ENCODE results near the gene MICA.
"Not testable (repeated sequence)": the region's sequence is repeated elsewhere in the genome, so short reads cannot be mapped to it uniquely, and the experiment has no call there.

The MICA gene

DNA sequence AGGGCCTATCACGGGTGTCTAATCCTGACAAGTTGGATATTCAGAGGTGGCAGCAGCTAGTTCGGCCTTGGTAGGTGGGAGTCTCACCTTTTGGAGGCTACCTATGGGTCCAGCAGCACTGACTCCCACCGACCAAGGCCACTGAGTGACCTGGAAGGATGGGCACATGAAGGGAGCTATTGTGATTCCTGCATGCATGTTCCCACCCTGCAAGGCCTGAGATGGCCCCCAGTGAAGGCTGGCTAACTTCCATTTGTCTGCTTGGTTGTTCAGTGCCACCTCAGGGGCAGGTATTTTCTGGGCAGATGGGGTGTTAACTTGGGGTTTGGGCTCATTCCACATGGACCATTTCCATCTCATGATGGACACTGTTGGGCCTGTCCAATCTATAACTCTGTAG, 18.4 kb upstream of the MICA start:
- no peak for DNase-seq

DNA sequence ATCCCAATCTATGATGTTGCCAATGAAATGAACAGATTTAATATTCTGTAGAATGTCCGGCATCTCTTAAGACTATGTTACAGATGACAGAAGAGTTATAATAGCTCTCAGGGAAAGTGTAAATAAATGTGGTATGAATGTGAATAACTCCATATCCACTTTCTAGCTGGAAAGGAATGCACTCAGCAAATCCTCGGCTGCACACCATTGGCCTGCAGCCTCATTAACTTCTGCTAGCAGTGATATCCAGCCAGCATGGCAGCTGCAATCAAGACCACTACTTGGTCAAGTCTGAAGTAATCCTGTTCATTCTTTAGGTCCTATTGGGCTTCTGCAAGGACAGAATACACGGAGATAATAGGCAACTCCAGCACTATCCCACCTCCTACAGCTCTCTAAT, 17.3 kb upstream of the MICA start:
- DNase-seq: no peak

DNA sequence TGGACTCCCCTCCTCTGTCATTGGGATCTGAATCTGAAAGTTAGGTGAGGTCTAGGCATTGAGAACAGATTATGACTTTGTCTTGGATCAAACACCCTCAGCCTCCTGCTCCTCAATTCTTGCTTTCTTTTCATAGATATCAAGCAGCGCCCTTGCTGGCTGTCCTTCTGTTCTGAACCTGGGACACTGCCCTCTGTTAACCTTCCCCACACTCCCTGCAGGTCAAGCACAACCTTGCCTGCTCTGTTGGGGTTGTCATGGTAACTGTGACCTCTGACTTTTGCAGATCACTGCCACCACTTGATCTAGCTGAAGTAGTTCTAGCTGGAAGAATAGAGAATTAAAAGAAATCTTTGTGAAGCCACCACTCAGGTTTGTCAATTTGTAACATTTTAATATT, 16.4 kb upstream of the MICA start:
- DNase-seq: no peak

DNA sequence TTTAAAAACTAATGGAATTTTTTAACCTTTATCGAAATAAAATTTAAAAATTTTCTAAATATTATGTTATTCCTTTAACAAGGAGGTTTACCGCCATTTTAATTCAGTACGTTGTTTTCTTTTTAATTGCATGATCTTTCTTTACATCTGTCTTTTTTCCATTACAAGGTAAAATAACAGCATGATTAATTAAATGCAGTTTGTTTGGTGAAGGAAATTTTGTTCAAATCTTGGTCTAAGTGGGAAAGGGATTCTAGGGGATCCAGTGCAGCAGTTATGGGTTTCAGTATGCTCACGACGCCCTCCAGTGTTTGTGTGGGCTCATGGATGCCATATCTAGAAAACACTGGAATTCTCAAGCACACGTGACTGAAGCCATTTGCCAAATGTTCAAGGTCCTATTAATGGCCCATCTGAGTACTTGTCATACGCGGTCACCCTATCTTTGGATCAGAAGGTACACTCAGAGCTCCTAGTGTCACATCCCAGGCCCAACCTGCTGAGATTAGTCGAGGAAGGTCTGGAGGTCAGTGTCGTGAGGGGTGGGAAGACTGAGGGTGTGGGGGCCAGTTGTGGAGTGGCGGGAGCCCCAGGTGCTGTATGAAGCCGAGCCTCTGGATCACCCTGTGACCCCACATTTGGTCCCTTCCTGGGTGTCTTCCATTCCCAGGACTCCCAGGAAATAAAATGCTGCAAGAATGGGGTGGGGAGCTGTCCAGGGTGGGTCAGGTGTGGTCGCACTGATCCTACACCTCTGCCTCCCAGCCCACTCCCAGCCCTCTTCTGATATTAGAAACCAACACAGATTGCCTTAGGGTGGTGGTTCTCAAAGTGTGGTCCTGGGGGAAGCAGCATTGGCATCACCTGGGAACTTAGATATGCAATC, 14.2 kb upstream of the MICA start:
- DNase-seq: not testable (repeated sequence)

DNA sequence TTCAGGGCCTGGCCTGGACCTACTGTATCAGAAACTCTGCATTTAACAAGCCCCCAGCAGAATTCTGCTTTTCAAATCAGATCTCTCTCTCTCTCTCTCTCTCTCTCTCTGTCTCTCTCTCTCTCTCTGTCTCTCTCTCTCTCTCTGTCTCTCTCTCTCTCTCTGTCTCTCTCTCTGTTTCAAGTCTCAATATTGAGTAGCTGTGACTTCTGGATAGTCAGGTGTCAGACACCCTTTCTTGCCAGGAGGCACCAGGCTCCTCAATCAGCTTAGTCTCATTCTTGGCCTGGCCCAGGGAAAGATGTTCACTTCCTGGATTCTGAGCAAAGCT, 13.6 kb upstream of the MICA start:
- not testable (repeated sequence) for DNase-seq

DNA sequence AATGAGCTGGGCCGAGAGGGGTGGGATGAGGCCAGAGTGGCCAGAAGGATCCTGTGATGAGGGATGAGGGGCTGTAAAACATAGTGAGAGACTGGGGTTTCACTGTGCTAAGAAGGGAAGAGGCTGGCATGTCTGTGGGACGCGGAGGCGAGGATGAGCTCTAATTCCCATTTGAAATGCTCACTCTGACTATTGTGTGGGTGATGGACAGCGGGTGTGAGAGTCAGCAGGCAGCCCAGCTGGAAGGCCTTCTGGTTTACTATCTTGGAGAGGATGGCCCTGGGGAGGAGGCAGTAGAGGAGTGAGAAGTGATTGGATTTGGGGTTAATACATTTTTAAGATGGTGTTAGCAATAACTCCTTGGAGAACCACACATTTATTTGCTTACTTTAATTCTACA, 9.5 kb upstream of the MICA start:
- no peak for DNase-seq

DNA sequence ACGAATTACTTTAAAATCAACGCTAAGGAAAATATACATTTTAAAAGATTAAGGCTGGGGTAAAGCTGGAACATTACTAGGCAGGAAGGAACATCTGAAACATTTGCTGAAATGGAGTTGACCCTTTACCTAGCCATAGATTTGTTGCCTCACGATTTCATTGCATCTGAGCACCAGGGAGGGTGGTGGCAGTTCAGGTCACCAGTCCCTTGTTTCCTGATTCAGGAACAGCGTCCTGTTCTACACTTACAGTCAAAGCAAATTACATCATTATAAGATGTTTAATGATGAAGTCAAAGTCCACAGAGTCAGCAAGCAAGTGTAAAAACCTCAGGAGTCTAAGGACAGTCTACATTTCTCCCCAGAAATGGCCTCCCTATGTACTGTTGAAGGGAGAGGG, 9.0 kb upstream of the MICA start:
- DNase-seq: no peak

DNA sequence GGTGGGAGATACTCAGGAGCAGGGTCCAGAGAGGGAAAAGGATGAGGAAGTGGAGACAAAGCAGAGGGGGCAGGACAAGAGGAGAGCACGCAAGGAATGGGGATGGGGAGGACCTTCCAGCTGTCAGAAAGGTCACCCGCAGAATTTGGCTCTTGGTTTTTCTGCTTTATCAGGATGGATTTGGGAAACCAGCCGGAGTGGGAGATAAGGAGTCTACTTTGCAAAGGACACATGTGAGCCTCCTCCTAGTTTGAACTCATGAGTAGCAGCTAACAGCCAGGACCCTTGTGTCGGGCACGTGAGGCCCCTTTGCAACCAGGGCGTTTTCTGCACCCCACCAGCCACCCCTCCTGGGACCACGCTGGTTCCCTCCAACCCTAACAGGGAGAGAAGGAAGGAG, 7.6 kb upstream of the MICA start:
- DNase-seq: no peak

DNA sequence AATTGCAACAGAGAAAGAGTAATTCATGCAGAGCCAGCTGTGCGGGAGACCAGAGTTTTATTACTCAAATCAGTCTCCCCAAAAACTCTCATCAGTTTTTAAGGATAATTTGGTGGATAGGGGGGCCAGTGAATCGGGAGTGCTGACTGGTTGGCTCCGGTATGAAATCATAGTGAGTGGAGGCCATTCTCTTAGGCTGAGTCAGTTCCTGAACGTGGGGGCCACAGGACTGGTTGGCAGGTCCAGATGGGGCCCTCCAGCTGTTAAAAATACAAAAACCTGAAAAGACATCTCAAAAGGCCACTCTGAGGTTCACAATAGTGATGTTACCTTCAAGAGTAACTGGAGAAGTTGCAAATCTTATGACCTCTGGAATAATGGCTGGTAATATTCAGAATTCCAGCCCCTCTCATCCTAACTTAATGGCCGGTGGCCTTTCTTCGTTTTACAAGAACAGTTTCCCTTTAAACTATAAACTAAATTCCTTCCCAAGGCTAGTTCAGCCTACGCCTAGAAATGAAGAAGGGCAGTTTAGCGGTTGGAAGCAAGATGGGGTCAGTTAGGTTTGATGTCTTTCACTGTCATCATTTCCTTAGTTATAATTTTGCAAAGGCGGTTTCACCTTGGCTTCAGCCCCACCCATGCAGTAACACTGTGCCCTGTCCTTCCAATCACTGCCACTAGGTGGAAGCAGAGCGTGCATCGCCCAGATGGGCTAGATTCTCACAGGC, 6.8 kb upstream of the MICA start:
- peak; percentile 97 for DNase-seq

DNA sequence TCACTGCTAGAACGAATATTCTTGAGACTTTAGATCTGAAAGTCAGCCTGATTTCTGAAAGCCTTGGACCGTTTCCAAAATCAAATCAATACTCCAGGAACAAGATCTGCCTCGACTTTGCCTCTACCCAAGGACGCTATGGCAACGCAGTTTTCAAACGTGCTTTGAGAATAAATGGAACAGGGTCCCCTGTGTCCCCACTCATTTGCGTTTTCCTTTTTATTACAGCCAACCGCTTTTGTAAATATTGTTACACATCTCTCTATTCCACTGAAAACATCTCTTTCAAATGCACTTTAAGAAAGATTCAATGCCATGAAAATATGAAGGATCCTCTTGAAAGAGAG, 6.3 kb upstream of the MICA start:
- DNase-seq: not testable (repeated sequence)

DNA sequence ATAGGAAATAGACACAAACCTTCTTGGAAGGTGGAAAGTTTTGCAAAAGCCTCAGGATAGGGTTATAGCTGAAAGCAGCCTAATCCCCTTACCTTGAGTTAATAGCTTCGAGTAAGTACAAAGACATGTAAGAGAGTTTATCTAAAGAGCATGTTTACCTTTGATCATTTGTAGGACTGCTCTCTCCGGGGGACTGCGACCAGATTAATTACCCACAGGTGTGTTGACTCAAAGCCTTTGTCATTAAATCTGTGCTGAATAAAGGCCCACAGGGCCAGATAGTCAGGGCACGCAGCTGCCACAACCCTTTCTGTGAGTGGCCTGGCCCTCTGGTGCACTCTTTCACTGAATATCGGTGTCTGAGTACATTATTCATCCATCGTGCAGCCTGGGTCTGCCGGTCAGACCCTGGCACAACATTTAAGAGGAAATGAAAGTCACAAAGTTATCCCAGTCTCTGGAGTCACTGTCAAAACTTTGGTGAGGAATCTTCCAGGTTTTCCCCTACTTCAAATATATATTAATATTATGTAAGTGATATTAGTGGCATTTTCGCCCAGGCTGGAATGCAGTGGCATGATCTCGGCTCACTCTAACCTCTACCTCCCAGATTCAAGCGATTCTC, 5.4 kb upstream of the MICA start:
- no peak for DNase-seq

DNA sequence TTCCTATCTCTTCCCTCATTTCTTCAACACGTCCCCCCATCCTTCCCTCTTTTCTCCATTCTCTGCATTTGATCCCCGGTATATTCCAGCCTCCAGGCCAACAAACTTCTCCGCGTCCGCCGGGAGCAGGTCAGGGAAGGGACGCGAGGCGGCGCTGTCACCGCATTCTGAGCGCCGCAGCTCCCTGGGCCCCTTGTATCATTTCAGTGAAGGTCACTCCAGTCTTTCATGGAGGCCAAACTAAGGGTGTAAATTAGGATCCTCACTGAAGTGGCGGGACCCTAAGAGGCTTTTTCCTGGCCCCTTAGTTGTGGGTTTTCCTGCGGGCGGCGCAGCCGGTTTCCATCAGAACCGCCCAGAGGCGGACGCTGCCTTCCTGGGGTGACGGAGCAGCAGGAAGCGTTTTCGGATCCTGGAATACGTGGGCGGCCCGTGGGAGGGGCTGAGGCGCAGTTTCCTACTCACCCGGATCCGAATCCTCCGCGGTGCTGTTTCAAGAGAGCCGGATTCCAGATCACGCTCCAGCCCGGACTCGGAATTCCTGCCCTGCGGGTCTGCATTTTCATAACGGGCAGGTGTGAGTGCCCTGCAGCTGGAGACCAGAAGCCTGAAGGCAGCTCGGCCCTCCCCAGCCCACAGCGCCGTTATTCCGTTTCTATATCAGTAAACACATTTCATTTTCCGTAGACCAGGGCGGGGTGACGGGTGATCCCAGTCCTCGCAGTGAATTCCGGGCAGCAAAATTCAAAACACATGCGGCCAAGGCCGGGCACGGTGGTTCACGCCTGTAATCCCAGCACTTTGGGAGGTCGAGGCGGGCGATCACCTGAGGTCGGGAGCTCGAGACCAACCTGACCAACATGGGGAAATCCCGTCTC, 3.6 kb upstream of the MICA start:
- peak; percentile 81 for DNase-seq

DNA sequence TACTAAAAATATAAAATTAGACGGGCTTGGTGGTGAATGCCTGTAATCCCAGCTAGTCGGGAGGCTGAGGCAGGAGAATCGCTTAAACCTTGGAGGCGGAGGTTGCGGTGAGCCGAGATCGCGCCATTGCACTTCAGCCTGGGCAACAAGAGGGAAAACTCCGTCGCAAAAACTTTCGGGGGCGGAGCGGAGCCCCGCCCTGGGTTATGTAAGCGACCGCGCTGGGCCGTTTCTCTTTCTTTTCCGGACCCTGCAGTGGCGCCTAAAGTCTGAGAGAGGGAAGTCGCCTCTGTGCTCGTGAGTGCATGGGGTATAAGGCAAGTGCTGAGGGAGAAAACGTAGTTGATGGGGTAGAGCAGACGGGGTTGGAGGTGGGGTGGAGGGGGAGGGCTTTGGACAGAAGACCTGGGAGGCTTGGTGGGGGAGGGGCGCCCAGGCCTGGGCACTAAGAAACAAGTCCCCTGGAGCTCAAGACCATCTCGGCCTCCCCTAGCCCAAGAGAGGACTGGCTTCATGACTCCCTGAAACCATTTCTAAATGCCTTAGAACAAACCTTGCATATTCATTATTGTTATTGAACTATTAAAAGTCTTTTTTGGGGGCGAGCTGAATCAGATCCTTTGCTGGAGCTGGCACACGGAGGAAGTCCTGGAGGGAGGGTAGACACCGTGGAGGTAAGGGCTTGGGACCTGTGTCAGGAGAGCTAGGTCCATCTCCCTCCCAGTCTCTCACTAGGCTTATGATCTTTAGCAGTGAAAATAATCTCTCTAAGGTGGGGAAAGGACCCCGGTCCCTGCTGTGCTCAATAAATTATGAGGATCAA, 2.7 kb upstream of the MICA start:
- peak; percentile 80 for DNase-seq

DNA sequence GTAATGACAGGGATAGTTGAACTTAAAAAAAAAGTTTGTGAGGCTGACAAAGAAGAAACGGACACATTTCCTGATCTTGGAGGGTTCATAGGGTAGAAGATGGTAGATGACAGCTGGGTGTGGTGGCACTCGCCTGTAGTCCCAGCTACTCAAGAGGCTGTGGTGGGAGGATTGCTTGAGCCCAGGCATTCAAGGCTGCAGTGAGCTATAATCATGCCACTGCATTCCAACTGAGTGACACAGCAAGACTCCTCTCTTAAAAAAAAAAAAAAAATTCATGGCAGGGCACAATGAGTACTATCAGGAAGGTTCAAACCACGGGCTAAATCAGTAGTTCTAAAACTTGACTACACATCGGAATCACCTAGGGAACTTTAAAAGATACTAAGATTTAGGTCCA, 2.0 kb upstream of the MICA start:
- no peak for DNase-seq

DNA sequence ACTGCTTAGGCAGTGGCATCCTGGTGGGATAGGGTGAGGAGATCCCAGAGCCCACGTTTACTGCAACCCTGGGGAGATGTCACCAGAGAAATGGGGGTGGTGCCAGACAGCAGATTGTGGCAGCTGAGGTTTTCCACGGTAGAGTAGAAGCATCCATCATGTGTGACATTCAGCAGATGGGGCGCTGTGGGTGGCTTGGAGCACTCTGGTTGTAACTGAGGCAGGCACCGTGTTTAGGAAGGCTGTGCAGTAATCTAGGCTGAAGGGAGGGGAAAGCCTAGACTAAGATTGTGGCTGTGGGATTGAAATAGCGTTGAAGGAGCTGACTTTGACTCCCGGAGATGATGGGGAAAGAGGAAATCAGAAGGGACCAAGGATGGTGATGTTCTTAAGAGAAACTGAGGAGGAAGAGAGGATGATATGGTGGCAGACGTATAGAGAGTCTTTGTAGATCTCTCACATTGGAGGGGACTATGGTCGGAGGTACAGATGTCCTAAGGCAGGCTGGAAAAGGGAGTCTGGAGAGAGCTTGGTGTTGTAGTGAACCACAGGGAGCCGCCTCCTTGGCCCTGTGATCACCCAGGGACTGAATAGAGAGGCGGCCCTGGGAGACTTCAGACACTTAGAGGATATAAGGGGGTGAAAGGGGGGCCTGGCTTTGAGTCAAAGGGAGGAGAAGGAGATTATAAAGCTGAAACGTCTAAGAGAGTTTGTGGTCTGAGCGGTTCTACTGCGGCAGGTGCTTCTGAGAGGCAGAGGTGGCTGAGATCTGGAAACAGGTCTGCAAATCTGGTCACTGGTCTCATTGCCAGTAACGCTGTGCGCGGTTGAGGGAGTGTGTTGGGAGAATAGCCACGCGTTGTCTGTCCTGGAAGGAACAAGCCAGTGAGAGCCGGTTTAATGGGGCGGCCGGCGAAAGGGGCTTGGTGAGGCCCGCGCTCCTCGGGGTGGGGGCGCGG, 792 bp upstream of the MICA start:
- peak; percentile 55 for DNase-seq

DNA sequence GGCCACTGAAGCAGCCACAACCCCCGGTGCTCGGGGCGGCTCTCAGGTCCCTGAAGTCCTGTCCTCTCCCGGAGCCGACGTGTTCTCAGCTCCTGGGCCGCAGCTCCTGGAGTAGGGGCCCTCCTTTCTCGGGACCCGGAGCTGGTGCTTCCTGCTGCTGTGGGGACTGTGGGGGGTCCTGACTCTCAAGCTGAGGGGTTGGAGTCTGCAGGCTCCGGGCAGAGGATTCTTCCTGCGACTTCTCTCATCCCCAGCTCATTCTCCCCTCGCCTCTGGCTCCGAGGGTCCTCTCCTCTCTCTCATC, 618 bp downstream of the MICA start:
- not testable (repeated sequence) for DNase-seq

DNA sequence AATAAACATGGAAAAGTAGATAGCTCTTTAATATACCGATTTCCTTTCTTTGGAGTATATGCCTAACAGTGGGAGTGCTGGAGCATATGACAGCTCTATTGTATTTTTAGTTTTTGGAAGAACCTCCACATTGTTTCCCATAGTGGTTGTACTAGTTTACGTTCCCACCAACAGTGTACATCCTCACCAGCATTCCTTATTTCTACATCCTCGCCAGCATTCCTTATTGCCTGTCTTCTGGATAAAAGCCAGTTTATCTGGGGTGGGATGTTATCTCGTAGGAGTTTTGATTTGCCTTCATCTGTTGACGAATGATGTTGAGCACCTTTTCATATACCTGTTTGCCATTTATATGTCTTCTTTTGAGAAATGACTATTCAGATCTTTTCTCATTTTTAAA, 2.6 kb downstream of the MICA start:
- no peak for DNase-seq

DNA sequence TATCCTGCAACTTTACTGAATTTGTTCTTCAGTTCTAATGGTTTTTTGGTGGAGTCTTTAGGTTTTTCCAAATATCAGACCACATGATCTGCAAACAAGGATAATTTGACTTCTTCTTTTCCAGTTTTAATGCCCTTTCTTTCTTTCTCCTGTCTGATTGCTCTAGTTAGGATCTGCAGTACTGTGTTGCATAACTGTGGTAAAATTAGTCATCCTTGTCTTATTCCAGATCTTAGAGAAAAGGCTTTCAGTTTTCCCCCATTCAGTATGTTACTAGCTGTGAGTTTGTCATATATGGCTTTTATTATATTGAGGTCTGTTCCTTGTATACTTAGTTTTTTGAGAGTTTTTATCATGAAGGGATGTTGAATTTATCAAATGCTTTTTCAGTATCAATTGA, 4.3 kb downstream of the MICA start:
- DNase-seq: no peak

DNA sequence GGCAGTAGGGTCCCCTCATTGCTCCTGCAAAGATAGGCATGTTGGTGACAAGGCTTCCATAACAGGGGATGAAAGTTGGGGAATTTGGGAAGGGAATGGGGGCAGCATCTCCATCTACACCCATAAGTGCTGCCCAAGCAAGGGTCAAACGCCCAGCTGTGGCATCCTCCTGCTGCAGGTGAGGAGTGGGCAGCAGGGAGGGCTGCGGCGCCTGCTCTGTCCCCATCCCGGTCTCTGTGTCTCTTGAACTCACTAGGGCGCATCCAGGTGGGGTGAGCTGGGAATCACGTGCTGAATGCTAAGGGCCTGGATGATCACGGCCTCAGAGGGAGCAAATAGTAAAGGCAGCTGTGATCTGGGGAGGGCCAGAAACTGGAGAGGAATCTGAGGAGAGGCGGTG, 9.1 kb downstream of the MICA start:
- DNase-seq: no peak

DNA sequence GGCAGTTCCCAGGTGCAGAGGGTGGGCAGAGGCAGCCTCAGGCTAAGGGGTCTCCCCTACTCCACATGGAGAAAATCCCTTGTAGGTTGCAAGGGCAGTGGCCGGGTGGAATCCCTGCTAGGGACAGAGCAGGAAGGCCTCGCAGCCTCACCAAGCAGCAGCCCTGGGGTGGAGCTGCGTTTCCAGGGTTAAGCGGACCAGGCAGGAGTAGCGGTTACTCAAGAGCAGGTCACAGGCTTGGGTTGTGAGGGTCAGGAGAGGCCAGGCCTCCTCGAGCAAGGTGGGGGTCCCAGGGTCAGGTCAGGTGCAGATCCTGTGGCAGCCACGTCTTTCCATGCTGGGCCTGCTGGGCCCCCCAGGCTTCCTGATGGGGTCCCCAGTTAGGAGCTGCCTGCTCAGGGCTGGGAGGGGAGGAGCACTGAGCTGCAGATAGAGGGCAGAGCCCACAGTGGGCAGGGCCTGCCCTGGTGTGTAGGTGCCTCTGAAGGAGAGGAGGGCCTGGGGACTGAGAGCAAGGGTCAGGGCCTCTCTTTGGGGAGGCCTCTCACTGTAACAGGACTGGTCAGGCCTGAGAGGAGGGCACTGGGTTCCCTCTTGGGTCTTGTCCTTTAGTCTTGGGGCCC, 10.9 kb downstream of the MICA start:
- DNase-seq: not testable (repeated sequence)

DNA sequence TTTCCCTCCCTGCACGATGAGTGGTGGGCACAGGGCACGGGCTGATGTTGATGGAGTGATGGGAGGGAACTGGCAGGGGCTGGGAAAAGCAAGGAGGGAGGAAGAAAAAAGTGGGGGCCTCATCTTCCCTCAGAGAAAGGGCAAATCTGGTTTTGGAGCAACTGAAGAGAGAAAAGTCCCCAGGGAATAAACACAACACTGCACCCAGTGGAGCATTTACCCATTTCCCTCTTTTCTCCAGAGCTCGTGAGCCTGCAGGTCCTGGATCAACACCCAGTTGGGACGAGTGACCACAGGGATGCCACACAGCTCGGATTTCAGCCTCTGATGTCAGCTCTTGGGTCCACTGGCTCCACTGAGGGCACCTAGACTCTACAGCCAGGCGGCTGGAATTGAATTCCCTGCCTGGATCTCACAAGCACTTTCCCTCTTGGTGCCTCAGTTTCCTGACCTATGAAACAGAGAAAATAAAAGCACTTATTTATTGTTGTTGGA, 11.4 kb downstream of the MICA start:
- no peak for DNase-seq

All from stimulated activated CD8-positive, alpha-beta memory T cell treated with anti-CD3 and anti-CD28 coated beads, Interleukin-4, amount 100 ng/mL, for 48 hours (primary cell).